GM21515 (cell line): ENCODE data around the gene DLST.

Source experiments
- ATAC-seq: cut with Tn5 transposase; IDR thresholded peaks from one replicate; pipeline ENCODE4 v1.9.1; 2021; ENCODE audit not compliant: unreplicated experiment

Gene DLST

GRCh38 chr14:74860899-74861733 is 20.6 kb upstream of the DLST start:
- no peak for ATAC-seq

- no peak for ATAC-seq
Measured at GRCh38 chr14:74861734-74862090, 20.0 kb upstream of the DLST start.

- ATAC-seq: no peak
Measured at GRCh38 chr14:74863274-74863673, 18.4 kb upstream of the DLST start.

GRCh38 chr14:74864198-74864597 is 17.5 kb upstream of the DLST start:
- ATAC-seq: no peak

GRCh38 chr14:74865156-74865555 is 16.6 kb upstream of the DLST start:
- ATAC-seq: no peak

GRCh38 chr14:74866708-74867389 is 14.9 kb upstream of the DLST start:
- ATAC-seq: no peak

- ATAC-seq: no peak
Measured at GRCh38 chr14:74867673-74868072, 14.0 kb upstream of the DLST start.

- ATAC-seq: no peak
Measured at GRCh38 chr14:74868739-74869138, 13.0 kb upstream of the DLST start.

- no peak for ATAC-seq
Measured at GRCh38 chr14:74871819-74872218, 9.9 kb upstream of the DLST start.

- ATAC-seq: no peak
Measured at GRCh38 chr14:74875204-74875603, 6.5 kb upstream of the DLST start.

GRCh38 chr14:74875941-74876913 is 5.5 kb upstream of the DLST start, which contains the start of gene PROX2:
Gene PROX2 (minus strand): TSS chr14:74876145. CDS start chr14:74863834, 12,311 bp downstream.
- no peak for ATAC-seq

- no peak for ATAC-seq
Measured at GRCh38 chr14:74879427-74880182, 2.1 kb upstream of the DLST start.

- peak; percentile 42 for ATAC-seq
Measured at GRCh38 chr14:74882103-74882920, 596 bp downstream of the DLST start.

- ATAC-seq: no peak
Measured at GRCh38 chr14:74886001-74886400, 4.3 kb downstream of the DLST start.

GRCh38 chr14:74888164-74889158 is 6.7 kb downstream of the DLST start:
- no peak for ATAC-seq

- ATAC-seq: no peak
Measured at GRCh38 chr14:74890262-74890661, 8.5 kb downstream of the DLST start.

- ATAC-seq: no peak
Measured at GRCh38 chr14:74891870-74892269, 10.2 kb downstream of the DLST start.

- ATAC-seq: no peak
Measured at GRCh38 chr14:74892745-74893144, 11.0 kb downstream of the DLST start.
